Kidney epithelial cell (primary cell): ENCODE measurements around the gene QPRT. TPM values are rescaled to one million over a fixed set of nuclear protein-coding genes. Genes with fewer than 3 reads are reported as not detected.
"Not testable (repeated sequence)": the region's sequence is repeated elsewhere in the genome, so short reads cannot be mapped to it uniquely, and the experiment has no call there.

Source experiments
- DNase-seq: peaks from one replicate; pipeline ENCODE4 v3.0.0-alpha.2; 2010; ENCODE audit warnings: low read depth
- H3K27me3 ChIP-seq: 2 replicates; pipeline ENCODE4 v1.6.0; 2011; ENCODE audit warnings: low read length; ENCODE audit not compliant: control insufficient read depth, insufficient read depth
- H3K36me3 ChIP-seq: 2 replicates; pipeline ENCODE4 v1.5.1; 2011; ENCODE audit warnings: low read length; ENCODE audit not compliant: control insufficient read depth, insufficient read depth
- H3K4me3 ChIP-seq: 2 replicates; pipeline ENCODE4 v1.5.1; 2011; ENCODE audit warnings: low read depth, mild to moderate bottlenecking, control low read depth, low read length
- CTCF ChIP-seq: IDR thresholded peaks from 2 replicates; pipeline ENCODE4 v1.5.1; 2011; ENCODE audit warnings: mild to moderate bottlenecking, moderate library complexity, low read length, control low read depth, inconsistent platforms; ENCODE audit not compliant: insufficient read depth, poor library complexity, severe bottlenecking
- total RNA-seq: library from RNA; depleted of rRNA; stranded (reverse); fragments of >200 nt; gene quantifications from 2 replicates; pipeline ENCODE4 v1.2.3, GENCODE V29; 2015

Gene QPRT
- total RNA-seq, 1 donor from 2014 or later = 47.9 TPM

- H3K4me3 ChIP-seq = no peak overlapping the region
- no peaks in the 10 kb centered on the region for H3K36me3 ChIP-seq
- no peak for TF ChIP-seq CTCF
- H3K27me3 ChIP-seq = no peaks in the 10 kb centered on the region
- DNase-seq = no peak
Measured at GRCh38 chr16:29738514-29738913, 59.5 kb downstream of the QPRT start.

- not testable (repeated sequence) for DNase-seq
Measured at GRCh38 chr16:29739927-29740629, 61.1 kb downstream of the QPRT start.

GRCh38 chr16:29740630-29741015, 61.6 kb downstream of the QPRT start:
- DNase-seq, H3K36me3 ChIP-seq, H3K4me3 ChIP-seq, H3K27me3 ChIP-seq: not testable (repeated sequence)

More at GRCh38 chr16:29739927-29740629, 61.1 kb downstream of the QPRT start:
- not testable (repeated sequence) for H3K27me3 ChIP-seq, H3K36me3 ChIP-seq, H3K4me3 ChIP-seq

- Histone ChIP-seq H3K4me3 (no peak overlapping the region), H3K36me3 (no peaks in the 10 kb centered on the region), H3K27me3 (no peaks in the 10 kb centered on the region)
- DNase-seq = no peak
- TF ChIP-seq CTCF = no peak
Measured at GRCh38 chr16:29742683-29743275, 63.8 kb downstream of the QPRT start.

- TF ChIP-seq CTCF = no peak
- Histone ChIP-seq H3K4me3 (no peak overlapping the region), H3K36me3 (no peaks in the 10 kb centered on the region), H3K27me3 (no peaks in the 10 kb centered on the region)
- DNase-seq = no peak
Measured at GRCh38 chr16:29743475-29743826, 64.5 kb downstream of the QPRT start.

GRCh38 chr16:29743827-29744531, 65.0 kb downstream of the QPRT start:
- Histone ChIP-seq H3K36me3 (no peaks in the 10 kb centered on the region), H3K27me3 (no peaks in the 10 kb centered on the region), H3K4me3 (no peak overlapping the region)
- no peak for DNase-seq
- TF ChIP-seq CTCF = no peak
